ENCODE measurements around the gene AHNAK2. TPM values are rescaled to one million over a fixed set of nuclear protein-coding genes. Genes with fewer than 3 reads are reported as not detected.

Gene AHNAK2
- total RNA-seq, 4 donors from 2014 or later: 147 to 313 (median 172) TPM

- intact Hi-C loops (cut with DNase I): no loop called here
- Histone ChIP-seq H3K27ac (no peak overlapping the region), H3K36me3 (peaks cover 3 to 98% (median 6%) of the 10 kb centered on the region in 3 donors), H3K9me3 (no peaks in the 10 kb centered on the region), H3K4me1 (no peaks in the 10 kb centered on the region), H3K27me3 (no peaks in the 10 kb centered on the region), H3K4me3 (no peak overlapping the region)
- TF ChIP-seq CTCF (IDR thresholded peaks at IDR 0.05): no peak
- no peak for TF ChIP-seq POLR2A (IDR thresholded peaks at IDR 0.05)
- WGBS, 2 donors: 89 to 100% methylated on average over 2 to 16 of the region's 16 CpGs
- no peak for DNase-seq
These were observed 35.6 kb downstream of the AHNAK2 start for GRCh38 chr14:104942586-104942985.

GRCh38 chr14:104941508-104942365 lies 36.4 kb downstream of the AHNAK2 start:
- Histone ChIP-seq H3K36me3 (peaks cover 3 to 89% (median 6%) of the 10 kb centered on the region in 3 donors), H3K27ac (no peak overlapping the region), H3K9me3 (no peaks in the 10 kb centered on the region), H3K4me3 (no peak overlapping the region), H3K4me1 (no peaks in the 10 kb centered on the region), H3K27me3 (no peaks in the 10 kb centered on the region)
- TF ChIP-seq CTCF (IDR thresholded peaks at IDR 0.05) (no peak), POLR2A (IDR thresholded peaks at IDR 0.05) (no peak)
- WGBS, 2 donors: 90 to 94% methylated on average over 11 to 14 of the region's 26 CpGs
- intact Hi-C loops (cut with DNase I): no loop called here
- no peak for DNase-seq

GRCh38 chr14:104940526-104941150 lies 37.5 kb downstream of the AHNAK2 start:
- no peak for DNase-seq
- 71 to 78% methylated on average over 2 of the region's 3 CpGs for WGBS, 2 donors
- no peak overlapping the region for H3K27ac ChIP-seq

GRCh38 chr14:104939666-104940410 lies 38.3 kb downstream of the AHNAK2 start:
- H3K36me3 ChIP-seq: peaks cover 3 to 70% (median 6%) of the 10 kb centered on the region in 3 donors

More at GRCh38 chr14:104940526-104941150, 37.5 kb downstream of the AHNAK2 start:
- no peak overlapping the region for H3K4me3 ChIP-seq
- no peaks in the 10 kb centered on the region for H3K27me3 ChIP-seq
- no peak for TF ChIP-seq POLR2A (IDR thresholded peaks at IDR 0.05)
- TF ChIP-seq CTCF (IDR thresholded peaks at IDR 0.05): no peak
- peaks cover 3 to 78% (median 6%) of the 10 kb centered on the region in 3 donors for H3K36me3 ChIP-seq
- H3K9me3 ChIP-seq: no peaks in the 10 kb centered on the region
- peaks cover 0 to 5% (median 0%) of the 10 kb centered on the region in 3 donors for H3K4me1 ChIP-seq
- intact Hi-C loops (cut with DNase I): no loop called here

More at GRCh38 chr14:104939666-104940410, 38.3 kb downstream of the AHNAK2 start:
- Histone ChIP-seq H3K27ac (no peak overlapping the region), H3K9me3 (no peaks in the 10 kb centered on the region), H3K4me3 (no peak overlapping the region), H3K4me1 (peaks cover 0 to 13% (median 0%) of the 10 kb centered on the region in 3 donors), H3K27me3 (no peaks in the 10 kb centered on the region)
- intact Hi-C loops (cut with DNase I): no loop called here
- 88% methylated on average over 9 of the region's 11 CpGs; no CpG with 5 or more reads in 1 of the 2 donors for WGBS, 2 donors
- no peak for DNase-seq
- TF ChIP-seq CTCF (IDR thresholded peaks at IDR 0.05): no peak
